GM19467 (cell line): ENCODE measurements around the gene LMCD1.
"Not testable (repeated sequence)": the region's sequence is repeated elsewhere in the genome, so short reads cannot be mapped to it uniquely, and the experiment has no call there.

Experiments used
- ATAC-seq: cut with Tn5 transposase; IDR thresholded peaks from one replicate; pipeline ENCODE4 v1.9.1; 2021; ENCODE audit warnings: mild to moderate bottlenecking, moderate library complexity; ENCODE audit not compliant: unreplicated experiment

Gene LMCD1

DNA sequence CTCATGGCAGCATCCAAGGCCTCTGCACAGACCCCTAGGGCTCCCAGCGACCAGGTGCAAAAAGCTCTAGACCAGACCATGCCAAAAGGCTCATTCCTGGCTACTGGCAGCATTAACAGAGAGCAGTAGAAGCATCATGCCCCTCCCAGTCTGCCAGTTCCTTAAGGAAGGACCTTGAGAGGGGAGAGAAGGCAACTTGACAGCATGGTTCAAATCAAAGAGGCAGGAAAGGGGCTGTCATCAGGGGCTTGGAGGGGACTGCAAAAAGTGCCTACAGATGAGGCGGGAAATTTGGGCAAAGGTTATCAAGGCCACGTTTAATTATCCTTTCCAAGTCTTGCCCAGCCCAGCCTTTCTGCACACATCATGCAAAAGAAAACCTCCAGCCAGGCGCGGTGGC is 78.3 kb downstream of the LMCD1 start:
- no peak for ATAC-seq

DNA sequence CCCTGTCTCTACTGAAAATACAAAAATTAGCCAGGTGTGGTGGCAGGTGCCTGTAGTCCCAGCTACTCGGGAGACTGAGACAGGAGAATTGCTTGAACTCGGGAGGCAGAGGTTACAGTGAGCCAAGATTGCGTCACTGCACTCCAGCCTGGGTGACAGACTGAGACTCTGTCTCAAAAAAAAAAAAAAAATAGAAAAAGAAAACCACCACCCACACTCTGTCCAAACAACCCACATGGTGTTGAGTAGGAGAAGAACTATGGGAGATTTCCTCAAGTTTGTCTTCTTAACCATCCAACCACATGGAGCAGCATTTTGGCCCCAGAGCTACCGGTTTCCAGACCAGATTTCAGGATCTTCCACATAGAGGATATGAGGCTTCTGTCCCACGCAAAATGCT is 78.8 kb downstream of the LMCD1 start:
- ATAC-seq: not testable (repeated sequence)

DNA sequence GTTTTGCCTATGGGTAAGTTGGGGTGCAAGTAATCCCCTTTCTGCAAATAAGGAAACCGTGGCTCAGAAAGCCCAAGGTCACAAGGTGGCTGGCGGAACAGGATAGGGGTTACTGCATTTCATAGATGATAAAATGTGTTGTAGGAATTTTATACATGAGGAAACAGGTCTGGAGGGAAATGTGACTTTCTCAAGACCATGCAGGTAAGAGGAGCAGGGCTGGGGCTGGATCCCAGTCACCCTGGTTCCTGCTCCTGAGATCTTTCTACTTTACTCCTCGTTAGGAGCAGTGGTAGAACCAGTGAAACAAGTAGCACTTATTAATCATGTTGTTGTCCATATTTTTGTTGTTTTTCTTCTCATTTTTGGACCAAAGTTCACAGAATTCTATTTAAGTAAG is 79.8 kb downstream of the LMCD1 start:
- no peak for ATAC-seq

DNA sequence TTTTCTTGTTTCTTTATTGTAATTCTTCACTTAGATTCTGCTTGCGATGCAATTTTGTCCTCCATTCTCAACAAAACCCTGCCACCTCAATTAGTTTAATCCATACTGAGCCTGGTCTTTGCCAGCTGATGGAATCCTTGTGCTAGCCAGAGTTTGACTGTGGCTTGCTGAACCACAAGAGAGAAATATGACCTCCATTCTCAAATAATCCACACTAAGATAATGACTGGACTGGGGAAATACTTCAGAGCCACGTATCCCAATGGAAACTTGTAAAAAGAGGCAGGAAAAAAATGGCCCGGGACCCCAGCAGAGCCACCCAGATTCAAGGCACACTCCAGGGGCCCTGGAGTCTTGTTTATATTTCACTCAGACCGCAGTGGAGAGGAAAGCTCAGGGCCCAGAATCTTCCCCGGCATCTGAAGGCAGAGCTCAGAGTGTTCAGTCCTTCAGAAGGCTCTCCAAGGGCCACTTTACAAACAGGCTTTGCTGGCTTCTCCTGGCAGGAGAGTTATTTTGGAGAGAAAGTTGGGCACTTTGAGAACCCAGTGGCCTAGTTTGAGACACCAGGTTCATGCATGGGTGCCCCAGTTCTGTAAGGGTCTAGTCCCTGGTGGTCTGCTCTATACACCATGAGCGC is 80.3 kb downstream of the LMCD1 start:
- ATAC-seq: no peak

DNA sequence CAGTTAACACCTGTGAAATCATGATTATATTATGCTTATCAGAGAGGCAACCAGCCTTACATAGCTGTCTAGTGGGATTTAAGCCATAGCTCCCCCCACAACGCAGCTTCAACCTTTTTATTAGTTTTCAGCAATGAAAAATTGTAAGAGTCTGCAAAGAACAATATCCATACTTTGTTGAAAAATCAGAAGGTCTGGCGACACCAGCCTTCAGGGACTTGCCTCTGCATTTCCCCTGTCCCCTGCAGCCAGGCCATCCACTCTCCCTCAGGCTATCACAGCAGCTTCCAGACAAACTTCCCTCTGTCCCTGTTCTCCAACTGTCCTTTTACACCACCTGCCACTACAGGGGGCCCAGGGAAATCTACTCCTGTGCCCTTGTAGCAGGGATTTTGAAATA is 83.0 kb downstream of the LMCD1 start:
- ATAC-seq: no peak

DNA sequence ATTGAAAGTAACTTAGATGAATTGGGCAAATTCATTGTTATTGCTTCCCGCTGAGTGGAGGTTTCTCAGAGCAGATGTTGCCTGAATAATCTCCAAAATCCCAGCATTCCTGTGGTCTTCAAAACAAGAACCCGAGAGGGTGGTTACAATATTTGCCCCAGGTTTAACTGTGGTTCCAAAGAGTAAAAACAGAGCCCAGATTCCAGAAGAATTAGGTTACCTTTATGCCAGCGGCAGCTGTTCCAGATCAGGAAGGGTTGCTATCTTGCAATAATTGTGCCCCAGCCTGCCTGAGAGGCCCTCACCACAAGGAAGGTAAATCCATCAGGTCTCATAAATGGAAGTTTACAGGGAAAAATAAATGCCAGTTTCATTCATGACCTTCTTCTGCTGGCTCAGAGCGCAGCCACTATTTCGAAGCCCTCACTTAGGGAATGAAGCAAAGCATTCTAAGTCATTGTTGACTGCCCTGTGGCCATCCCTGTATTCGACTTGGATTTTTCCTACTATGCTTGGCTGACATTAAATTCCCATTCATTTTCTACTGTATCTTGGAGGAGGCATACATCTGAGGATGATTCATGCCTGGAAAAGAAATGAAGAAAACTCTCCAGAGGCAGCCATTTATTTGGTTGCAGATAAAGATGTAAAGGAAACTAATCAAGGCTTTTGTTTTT is 88.4 kb downstream of the LMCD1 start:
- no peak for ATAC-seq

DNA sequence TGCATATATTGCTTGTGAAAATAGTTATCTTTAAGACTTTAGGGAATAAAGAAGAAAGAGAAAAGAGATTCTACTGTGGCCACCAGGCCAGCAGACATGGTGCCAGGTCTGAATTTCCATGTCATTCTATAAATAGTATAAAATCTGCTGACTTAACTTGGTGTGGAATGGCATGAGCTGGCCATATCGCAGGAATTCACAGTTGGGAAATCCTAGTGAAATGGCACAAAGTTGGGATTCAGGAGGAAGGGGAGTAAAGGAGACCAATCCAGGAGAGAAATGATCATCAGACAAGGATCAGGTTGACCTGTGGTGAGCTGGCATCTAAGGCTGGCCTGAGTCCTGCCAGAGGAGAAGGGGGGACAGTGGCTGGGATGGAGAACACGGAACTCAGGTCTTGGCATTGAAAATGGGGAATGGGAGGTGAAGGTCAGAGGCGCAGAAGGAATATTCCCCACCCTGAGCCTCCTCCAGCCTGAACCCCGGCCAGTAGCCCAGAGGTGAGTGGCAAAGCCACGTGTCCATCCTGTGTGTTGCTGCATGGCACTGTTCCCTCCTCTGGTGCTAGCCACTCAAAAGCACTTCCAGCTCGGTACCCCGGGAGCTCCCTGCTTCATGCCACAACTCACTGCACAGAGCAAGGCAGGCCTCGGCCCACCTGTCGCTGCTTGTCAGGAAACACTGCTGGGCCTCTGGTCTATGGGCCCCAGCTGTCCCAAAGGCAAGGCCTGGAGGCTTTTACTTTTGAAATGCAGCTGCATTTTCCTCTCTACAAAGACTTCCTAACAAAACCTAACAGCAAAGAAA is 91.6 kb downstream of the LMCD1 start:
- no peak for ATAC-seq

DNA sequence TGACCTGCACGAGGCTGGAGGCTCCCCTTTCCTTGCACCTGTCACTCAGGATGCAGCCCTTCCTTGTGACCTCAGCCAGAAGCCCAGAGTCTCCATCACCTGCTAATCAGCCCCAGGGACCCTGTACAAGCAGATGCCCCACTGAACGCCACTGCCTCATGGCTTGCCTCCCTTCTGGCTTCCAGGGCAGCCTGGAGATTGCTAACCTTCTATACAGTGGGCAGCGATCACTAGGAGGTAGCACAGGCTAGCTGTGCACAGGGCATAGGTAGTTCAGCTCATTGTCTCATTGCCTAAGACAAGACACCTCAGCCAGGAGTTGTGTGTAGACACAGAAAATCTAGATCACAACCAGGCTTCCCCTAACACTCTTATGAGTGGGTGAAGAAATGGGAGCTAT is 93.6 kb downstream of the LMCD1 start:
- no peak for ATAC-seq

DNA sequence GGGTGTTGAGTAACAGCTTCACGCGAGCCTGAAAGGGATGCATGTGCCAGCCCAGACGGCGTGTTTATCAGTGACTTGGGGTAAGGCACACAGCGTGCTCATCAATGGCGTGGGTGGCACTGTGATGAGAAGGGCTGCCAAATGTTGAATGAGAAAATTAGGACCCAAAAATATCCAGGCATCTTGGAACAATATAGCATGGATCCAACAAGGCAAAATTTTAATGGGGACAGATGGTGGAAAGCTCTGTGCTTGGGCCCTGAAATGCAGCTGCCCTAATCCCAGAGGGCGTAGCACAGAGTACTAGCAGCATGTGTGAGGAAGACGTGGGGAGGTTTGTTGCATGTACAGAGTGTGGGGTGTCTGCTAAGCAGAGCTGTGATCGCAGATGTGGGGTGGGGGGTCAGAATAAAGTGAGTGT is 94.1 kb downstream of the LMCD1 start:
- no peak for ATAC-seq

DNA sequence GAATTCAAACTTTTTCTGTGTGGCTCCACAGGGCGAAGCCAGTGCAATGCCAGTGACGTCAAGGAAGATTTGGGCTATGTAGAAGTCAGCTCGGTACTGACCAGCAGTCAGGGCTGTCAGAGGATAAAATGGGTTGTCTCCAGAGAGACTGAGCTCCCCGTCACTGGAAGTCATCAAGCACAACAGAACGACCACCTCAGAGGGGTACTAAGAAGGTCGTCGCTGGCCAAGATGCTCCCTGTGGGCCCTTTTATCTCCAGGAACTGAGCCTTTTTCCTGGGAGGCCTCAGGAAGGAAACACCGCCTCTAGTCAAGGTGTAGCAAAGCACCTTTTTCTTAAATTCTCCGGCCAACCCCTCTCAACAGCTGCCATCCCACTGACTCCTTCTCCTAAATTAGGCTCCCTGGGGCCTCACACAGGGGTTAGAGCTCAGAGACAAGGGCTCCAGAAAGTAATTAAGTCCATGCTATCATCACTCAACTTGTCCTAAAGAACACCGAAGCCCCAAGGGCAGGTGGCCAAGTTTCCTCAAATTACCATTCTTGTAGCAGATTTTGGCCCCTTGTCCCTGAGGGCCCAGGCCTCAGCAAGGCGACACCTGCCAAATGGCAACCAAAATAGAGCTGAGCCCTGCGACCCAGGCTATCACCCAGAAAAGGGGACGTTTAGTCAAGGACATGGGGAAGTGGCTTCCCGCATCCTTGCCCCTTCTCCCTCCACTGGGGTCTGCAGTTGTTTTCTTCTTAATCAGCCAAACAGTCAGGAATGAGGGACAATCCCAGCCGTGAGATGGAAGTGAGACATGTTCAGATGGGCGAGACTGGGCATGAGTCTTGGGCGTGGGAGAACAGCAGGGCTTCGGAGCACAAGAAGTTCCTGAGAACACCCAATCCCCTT is 94.9 kb downstream of the LMCD1 start:
- no peak for ATAC-seq

DNA sequence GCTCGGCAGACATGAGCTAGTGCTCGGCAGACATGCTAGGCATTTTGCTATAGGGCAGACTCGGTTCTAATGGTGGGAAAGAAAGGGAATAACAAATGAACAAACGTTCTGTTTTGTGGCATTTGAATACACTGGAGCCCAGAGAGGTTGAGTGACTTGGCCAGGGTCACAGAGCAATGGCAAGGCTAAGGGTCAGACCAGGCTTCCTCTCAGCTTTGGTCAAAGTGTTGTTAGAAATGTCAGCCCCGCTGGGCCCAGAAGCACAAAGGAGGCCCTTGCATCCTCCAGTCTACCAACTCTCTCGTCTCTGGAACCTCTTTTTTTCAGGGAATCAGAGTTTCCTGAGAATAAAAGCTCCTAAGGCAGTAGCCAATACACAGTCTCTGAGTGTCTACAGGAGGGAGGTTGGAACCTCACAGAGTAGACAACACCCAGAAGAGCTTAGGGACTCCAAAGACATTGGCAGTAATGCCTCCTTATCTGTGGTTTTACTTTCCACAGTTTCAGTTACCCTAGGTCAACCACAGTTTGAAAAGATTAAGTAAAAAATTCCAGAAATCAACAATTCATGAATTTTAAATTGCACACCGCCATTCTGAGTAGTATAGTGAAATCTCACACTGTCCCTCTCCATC is 95.7 kb downstream of the LMCD1 start:
- ATAC-seq: no peak

DNA sequence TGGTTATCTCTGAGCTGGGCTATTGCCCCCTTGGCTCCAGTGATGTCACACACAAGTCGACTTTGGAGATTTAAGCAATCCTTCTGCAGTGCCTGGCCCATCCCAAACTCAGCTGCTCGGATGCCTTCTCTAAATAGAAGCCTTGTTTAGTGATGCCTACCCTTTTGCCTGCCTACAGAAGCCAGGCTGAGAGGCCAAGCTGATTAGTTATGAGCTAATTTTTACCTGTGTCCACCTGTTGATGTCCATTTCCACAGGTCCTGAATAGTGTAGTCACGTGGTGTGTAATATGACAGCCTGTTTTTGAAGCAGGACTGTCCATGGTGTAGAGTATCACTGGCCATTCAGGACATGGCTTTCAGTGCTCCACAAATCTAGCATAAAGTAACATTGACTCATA is 97.5 kb downstream of the LMCD1 start:
- no peak for ATAC-seq

DNA sequence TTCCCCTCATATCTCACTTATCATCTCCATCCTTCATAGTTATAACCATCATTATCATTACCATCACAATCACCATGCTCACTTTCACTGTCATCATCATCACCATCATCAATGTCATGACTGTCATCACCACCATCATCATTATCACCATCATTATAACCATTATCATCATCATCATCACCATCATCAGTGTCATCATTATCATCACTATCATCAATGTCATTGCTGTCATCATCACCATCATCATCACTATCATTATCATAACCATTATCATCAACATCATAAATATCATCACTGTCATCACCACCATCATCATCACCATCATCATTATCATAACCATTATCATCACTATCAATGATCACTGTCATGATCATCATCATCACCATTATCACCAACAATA is 98.8 kb downstream of the LMCD1 start:
- ATAC-seq: no peak

DNA sequence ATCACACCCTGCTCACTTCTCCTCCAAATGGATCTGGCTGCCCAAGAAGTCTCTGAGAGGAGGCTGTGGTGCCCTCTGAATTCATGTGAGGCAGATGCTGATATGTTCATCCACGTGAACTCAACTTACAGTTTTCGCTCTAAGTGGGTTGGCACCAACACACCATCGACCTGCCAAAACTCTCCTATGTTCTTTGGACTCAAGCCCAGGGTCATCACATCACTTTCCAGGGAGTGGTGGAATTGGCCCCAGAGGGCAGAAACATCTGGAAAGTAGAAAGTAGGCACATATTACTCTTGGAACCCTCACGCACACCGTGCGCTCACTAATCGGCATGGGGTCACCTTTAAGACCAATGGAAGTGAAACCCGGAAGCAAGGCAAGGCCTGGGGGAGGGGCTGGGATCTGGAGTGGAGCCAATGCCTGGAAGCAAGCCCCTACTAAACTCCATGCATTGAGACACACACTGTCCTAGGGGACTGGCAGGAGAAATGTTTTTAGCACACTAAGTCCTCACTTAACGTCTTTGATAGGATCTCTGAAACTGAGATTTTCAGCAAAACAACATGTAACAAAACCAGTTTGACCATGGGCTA is 101.6 kb downstream of the LMCD1 start:
- no peak for ATAC-seq

DNA sequence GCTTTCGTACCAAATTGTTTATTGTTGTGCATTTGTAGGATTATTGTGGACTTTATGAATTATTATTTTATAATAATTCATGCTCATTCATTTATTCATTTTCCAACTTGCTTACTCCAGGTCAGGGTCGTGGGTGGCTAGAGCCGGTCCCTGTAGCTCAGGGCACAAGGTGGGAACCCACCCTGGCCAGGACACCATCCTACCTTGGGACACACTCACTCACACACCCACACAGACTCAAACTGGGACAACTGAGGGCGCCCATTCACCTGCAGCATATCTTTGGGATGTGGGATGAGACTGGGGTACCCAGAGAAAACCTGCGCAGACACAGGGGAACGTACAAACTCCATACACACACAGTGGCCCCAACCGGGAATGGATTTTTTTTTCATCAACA is 102.4 kb downstream of the LMCD1 start:
- ATAC-seq: no peak

DNA sequence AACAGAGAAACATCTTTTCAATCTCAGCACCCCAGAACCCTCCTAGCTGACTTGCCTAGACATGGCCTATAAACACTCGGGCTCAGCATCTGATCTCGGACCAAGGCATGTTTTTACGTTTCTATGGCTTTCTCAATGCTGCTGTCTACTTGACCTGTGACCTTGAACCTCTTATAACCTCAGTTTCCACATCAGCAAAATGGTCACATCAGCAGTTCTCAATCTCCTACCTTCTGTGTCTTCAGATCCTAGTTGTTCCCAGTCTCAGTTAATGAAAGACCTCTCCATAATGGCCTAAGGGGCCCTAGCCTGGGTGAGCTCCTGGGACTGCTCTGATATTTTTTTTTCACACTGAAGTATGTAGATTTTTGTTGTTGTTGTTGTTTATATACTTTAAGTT is 103.4 kb downstream of the LMCD1 start:
- ATAC-seq: no peak

DNA sequence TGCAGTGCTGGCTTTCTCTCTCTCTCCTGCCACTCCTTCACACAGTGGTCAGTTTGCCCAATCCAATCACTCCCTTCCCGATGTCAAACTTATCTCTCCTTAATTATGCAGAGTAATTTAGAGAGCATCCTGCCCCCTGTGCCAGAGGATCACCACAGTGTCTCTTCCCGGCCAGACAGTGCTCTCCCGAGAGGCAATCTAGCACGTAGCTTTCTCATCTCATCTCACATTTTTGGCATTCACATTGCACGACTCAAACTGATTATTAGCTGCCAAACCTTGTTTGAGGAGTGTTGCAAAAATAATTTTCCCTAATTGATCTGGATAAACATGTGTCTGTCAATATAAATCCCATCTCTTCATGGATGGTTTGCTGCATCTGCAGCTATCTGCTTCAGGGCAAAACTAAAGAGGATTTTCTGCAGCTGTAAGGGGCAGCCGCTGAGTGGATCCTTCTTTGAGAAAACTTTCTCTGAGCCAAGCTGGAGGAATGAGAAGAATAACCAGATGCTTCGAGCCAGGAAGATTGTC is 105.1 kb downstream of the LMCD1 start:
- no peak for ATAC-seq

DNA sequence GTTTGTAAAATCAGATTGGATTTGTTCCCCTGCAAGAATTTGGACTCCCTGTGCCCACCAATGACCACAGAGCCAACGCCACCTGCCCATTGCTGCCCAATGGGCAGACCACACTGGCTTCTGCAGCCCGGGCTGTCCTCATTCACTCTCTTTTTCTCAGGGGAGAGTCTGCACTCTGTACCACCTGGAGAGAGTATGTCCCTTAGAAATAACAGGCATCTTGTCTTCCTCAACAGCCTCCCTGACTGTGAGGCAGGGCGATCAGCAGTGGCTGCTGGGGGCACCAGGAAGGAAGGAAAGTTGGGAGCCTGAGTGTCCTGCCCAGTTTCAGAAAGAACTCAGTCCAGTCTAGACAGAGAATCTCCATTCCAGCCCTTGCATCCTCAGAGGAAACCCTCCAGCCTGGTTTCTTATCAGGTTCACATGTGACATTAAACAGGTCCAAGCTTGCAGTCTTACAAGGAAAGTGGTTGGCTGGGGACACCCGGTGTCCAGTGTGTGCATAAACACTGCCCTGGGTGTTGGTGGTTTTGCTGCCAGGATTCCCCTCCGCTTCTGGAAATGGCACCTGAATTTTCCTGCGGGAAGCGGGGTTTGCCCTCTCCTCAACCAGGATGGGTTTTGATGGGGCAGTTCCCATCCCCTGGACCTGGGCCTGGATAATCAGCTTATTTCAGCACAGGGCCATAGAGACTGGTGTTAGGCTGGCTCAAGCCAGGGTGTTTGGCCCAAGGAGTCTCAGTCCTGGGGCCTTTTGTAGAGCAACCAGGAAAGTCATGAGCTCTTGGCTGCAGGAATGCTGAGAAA is 105.8 kb downstream of the LMCD1 start:
- no peak for ATAC-seq
